ENCODE data around the gene CLCN6.

CLCN6 gene

GRCh38 chr1:11780380-11781147, 25.4 kb upstream of the CLCN6 start:
- no peak for DNase-seq

GRCh38 chr1:11781297-11781696, 24.7 kb upstream of the CLCN6 start:
- DNase-seq = no peak

DNA sequence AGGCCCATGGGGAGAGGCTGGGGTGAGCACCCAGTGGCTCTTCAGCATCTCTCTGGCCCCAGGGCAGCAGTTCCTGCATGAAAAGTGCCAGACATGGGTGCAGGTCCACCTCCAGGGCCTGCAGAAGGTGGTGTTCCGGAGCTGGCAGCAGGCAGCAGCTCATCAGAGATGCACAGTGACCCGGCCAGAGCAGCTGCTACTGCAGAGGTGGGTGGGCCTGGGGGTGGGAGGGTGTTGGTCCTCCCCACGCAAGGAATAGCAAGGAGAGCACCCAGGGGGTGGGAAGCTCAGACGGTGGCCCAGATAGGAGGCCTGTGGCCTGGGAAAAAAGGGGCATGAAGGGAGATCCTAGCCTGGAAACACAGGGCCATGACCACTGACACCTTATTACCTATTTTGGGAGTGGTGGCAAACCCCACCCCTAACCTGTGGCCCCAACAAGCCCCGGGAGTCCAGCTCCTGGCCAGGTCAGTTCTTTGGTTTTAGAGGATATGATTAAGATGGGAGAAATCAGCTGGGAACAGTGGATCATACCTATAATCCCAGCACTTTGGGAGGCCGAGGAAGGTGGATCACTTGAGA, 23.8 kb upstream of the CLCN6 start:
- no peak for DNase-seq

DNA sequence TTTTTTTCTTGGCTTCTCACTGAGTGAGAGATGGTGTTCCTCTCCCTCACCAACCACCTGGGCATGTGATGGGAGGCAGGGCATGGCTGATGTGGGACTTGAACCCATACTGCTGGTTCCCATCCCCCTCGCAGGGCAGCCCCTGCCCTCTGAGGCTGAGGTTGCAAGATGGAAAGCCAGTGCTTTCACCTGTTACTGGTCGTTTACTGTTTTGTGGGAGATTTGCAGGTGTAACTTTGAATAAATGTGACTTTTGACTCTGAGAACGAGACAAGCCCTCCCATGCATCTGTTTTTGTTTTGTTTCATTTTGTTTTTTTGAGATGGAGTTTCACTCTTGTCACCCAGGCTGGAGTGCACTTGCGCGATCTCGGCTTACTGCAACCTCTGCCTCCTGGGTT, 22.4 kb upstream of the CLCN6 start:
- DNase-seq = no peak

DNA sequence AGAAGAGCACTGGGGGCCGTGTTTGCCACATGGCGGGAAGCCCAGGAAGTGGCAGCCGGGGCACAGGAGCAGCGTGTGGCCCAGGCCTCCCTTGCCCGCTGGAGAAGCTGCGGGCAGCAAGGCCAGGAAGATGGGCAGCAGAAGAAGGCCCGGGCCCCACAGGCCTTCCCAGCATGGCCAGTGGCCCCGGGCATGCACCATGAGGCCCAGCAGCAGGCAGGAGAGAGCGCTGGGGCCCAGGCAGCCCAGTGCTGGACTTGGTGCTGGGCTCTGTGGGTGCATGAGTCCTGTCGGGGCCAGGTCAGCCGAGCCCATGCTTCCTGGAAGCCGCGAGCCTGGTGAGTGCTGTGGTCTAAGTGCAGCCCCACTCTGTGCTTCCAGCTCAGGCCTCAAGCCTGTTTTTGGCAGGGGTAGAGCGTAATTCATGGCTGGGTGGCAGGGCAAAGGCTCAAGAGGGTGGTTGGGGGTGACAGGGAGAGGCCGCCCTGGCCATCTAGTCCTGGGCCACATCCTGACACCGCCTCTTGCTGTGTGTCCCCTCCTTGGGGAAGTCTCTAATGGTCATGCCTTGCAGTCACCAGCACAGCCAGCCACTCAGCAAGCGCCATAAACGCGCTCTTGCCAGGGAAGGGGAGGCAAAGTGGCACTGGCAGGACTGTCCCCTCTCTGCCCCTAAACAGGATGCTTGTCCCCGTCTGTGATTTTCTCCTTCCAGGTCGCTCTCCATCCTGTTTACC, 21.6 kb upstream of the CLCN6 start:
- DNase-seq = no peak

- peak; percentile 38 for DNase-seq
Measured at GRCh38 chr1:11784993-11785769, 20.8 kb upstream of the CLCN6 start.

GRCh38 chr1:11786168-11786567, 19.8 kb upstream of the CLCN6 start:
- DNase-seq = no peak

GRCh38 chr1:11787251-11787803, 18.7 kb upstream of the CLCN6 start:
- DNase-seq = no peak

- no peak for DNase-seq
Measured at GRCh38 chr1:11787804-11788436, 18.1 kb upstream of the CLCN6 start.

- no peak for DNase-seq
Measured at GRCh38 chr1:11788549-11789053, 17.4 kb upstream of the CLCN6 start.

- no peak for DNase-seq
Measured at GRCh38 chr1:11789126-11790067, 16.6 kb upstream of the CLCN6 start.

- DNase-seq = no peak
Measured at GRCh38 chr1:11790101-11790879, 15.7 kb upstream of the CLCN6 start.

- DNase-seq = no peak
Measured at GRCh38 chr1:11790880-11791715, 14.9 kb upstream of the CLCN6 start.

DNA sequence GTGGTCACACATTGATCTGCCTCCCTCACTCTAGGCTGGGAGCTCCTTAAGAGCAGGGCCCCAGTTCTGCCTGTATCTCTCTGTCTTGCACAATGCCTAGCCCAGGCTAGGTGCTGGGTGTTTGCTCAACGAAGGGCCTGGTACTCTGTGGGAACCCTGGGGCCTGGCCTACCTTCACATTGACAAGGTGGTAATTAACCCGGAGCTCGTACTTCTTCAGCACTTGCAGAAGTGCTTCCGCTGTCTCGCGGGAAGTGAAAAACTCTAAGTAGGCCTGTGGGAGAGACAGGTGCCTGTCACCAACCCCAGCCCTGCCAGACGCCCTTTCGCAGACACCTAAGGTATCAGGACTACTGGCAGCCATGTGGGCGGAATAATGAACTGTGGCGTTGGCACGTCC, 13.9 kb upstream of the CLCN6 start:
- DNase-seq = no peak

GRCh38 chr1:11793819-11794218, 12.2 kb upstream of the CLCN6 start:
- no peak for DNase-seq

GRCh38 chr1:11794446-11795237, 11.3 kb upstream of the CLCN6 start:
- DNase-seq = no peak

DNA sequence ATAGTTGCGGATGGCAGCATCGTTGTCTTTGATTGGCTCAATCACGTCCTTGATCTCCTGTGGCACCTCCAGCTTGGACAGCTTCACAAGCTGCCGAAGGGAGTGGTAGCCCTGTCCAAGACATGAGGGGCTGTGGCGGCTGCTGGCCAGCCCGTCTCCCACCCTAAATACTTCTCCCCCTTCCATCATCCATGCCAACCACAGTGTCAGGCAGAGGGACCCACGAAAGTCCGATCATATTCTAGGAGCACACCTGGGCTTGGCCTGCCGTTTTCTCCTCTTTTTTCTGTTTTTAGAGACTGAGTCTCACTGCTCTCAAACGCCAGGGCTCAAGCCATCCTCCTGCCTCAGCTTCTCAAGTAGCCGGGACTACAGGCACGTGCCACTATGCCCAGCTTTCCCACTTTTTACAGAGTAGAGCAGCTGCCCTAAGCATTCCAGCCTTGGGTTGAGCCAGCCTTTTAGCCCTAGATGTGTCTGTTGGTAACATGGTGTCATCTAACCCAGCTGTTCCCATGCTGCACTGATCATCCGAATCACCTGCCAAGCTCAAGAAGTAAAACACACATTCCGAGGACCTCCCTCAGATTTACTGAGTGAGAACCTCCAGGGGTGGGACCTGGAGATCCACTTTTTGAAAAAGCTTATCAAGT, 10.6 kb upstream of the CLCN6 start:
- DNase-seq = no peak

All from activated naive CD4-positive, alpha-beta T cell treated with anti-CD3 and anti-CD28 coated beads, Interleukin-2, amount 50 U/mL, for 16 hours (primary cell).